GM21737 (cell line): Measurements from ENCODE around the gene OXT.
"Not testable (repeated sequence)": the region's sequence is repeated elsewhere in the genome, so short reads cannot be mapped to it uniquely, and the experiment has no call there.

ENCODE experiments used
- ATAC-seq: cut with Tn5 transposase; IDR thresholded peaks from one replicate; pipeline ENCODE4 v1.9.1; 2021; ENCODE audit warnings: mild to moderate bottlenecking, moderate library complexity; ENCODE audit not compliant: unreplicated experiment

OXT gene

GRCh38 chr20:3071610-3072529 is at the start of gene OXT:
TSS of gene OXT (plus strand) at chr20:3071620. CDS start at chr20:3071656, 36 bp downstream.
- no peak for ATAC-seq

DNA sequence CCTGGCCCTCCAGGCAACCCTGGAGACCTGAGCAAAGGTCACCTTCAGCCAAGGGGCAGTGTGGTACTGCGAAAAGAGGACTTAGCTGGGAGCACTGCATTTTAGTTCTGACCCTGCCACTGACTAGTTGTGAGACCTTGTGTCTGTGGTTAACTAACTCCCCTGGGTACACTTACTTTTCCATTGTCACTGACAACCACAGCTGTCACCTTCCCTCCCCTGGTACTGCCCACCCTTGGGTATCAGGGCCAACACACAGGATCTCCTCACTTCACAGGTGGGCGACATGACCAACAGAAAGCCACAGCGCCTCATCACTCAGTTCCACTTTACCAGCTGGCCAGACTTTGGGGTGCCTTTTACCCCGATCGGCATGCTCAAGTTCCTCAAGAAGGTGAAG is 49.6 kb upstream of the OXT start:
- no peak for ATAC-seq

GRCh38 chr20:3022559-3023490 is 48.6 kb upstream of the OXT start:
- ATAC-seq, result not testable (repeated sequence)

DNA sequence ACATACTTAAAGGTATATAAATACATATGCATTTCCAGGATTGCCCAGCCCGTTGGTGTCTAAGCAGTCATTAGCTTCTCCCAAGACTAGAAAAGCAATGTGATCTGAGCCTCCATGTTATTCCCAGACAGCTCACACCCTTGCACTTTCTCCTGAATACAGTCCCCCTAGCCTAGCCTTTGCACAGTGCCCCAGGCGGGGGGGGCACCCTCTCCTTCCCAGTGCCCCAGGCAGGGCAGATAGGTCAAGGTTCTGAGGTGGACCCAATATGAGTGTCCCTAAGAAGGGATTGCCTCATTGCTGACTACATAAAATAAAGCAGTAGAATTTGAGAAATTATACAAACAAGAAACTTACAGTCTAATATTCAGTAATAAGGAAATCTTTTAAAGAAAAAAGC is 43.4 kb upstream of the OXT start:
- ATAC-seq, result no peak

- ATAC-seq, result no peak
These were observed 39.8 kb upstream of the OXT start for GRCh38 chr20:3031524-3032147.

DNA sequence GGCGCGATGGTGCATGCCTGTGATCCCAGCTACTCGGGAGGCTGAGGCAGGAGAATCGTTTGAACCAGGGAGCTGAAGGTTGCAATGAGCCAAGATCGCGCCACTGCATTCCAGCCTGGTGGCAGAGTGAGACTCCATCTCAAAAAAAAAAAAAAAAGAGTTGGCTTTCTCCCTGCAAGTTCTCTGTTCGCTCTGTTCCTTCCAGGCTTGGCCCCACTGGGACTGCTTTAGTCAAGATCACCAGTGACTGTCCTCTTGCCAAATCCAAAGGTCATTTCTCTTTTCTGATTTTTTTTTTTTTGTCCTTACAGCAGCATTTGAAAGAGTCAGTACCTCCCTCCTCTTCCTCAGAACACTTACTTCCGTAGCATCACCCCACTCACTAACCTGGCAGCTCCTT is 38.8 kb upstream of the OXT start:
- ATAC-seq, result no peak

DNA sequence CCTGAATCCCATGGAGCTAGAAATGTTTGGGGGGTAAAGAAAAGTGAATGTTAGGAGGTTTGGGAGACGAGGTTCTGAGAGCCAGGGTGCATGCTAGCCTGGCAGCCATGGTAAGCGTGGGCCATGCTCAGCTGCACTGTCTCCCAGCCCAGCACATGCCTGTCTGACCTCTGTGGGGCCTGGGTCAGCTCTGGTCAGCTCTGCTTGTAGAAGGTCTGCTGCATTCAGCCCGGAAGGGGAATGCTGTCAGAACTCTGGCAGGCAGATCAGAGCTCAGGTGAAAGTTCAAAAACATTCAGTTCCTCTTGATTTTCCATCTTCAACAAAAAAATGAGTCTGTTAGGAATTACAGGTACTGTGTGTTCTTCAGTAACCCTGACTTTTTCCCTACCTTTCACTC is 33.8 kb upstream of the OXT start:
- no peak for ATAC-seq

GRCh38 chr20:3038454-3038853 is 33.0 kb upstream of the OXT start:
- no peak for ATAC-seq

DNA sequence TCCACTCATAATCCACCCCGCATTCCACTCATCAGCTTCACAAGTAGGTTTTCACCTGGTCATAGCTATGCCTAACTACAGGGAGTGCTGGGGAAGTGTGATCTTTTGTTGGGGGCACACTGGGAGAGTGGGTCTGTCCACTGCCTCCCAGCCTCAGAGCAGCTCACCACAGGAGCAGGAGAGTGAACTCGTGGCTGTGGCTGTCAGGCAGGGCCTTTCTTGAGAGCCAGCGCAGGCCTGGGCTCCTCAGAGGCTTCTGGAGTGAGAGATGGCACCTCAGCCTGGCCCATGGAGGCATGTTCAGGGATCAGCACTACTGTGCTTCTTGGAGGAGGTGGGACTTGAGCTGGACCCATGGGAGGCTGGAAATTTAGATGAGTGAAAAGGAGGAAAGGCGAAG is 32.0 kb upstream of the OXT start:
- no peak for ATAC-seq

GRCh38 chr20:3040086-3040485 is 31.3 kb upstream of the OXT start:
- no peak for ATAC-seq

- no peak for ATAC-seq
These were observed 29.5 kb upstream of the OXT start for GRCh38 chr20:3041854-3042409.

DNA sequence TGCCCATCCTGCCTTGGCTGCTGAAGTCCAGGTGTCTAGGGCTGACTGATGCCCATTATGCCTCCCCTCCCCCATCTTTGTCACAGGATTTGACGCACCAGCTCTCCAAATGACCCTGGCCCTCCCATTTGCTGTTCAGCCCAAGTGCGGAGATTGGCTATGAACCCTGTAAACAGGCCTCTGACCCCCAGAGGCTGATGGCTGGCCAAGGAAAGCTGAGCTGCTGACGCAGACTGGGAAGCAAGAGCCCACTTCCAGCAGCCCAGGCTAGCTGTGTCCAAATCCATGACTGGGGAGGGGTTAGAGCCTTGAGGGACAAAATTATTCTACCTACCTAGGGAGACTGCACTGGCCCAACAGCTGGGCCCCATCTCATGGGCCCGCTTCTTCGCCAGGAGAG is 28.8 kb upstream of the OXT start:
- ATAC-seq, result no peak

GRCh38 chr20:3043322-3043721 is 28.1 kb upstream of the OXT start, which contains the start of gene GNRH2:
TSS of gene GNRH2 (plus strand) at chr20:3043622. CDS start at chr20:3044415, 793 bp downstream.
- ATAC-seq, result no peak

DNA sequence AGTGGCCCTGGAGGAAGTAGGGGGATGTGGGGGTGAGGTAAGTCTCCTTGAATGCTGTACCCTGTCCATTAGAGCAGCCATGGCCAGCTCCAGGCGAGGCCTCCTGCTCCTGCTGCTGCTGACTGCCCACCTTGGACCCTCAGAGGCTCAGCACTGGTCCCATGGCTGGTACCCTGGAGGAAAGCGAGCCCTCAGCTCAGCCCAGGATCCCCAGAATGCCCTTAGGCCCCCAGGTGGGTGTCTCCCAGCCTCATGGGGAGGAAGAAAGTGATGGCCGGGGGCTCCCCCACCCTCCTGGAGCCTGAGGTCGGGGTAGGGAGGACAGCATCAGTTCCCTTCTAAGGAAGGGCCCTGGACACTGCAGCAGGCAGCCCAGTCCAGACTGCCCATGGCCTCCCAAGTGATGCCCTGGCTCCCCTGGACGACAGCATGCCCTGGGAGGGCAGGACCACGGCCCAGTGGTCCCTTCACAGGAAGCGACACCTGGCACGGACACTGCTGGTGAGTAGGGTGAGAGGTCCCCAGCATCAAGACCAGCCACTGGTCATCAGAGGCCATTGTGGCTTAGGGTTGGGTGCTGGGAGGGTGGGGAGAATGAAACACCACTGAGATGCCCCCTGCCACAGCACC is 27.0 kb upstream of the OXT start:
- ATAC-seq, result no peak

- ATAC-seq, result peak; percentile 36
These were observed 26.2 kb upstream of the OXT start for GRCh38 chr20:3045042-3045815.

DNA sequence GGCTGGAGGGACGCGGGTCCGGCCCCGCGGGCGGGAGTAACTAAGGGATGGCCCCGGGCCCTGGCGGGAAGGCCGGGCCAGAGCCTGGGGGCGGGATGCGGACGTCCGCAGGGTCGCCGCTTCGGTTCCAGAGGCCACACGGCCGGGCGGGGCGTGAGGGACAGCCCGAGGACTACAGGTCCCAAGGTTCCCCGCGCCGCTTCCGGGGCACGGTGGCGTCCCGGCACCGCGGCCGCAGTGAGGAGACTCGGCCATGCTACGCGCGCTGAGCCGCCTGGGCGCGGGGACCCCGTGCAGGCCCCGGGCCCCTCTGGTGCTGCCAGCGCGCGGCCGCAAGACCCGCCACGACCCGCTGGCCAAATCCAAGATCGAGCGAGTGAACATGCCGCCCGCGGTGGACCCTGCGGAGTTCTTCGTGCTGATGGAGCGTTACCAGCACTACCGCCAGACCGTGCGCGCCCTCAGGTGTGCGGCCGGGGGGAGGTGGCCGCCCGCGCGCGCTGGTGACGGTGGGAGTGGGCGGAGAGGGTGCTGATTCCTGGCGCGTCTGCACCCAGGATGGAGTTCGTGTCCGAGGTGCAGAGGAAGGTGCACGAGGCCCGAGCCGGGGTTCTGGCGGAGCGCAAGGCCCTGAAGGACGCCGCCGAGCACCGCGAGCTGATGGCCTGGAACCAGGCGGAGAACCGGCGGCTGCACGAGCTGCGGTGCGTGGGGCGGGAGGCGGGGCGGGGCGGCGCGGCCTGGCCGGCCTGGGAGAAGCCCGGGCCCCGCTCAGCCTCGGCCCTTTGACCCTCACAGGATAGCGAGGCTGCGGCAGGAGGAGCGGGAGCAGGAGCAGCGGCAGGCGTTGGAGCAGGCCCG is 25.4 kb upstream of the OXT start, which contains the start of gene MRPS26:
TSS of gene MRPS26 (plus strand) at position 237 of the 861 bp plus-strand sequence. CDS start at position 254, 17 bp downstream.
- ATAC-seq, result peak; percentile 89

DNA sequence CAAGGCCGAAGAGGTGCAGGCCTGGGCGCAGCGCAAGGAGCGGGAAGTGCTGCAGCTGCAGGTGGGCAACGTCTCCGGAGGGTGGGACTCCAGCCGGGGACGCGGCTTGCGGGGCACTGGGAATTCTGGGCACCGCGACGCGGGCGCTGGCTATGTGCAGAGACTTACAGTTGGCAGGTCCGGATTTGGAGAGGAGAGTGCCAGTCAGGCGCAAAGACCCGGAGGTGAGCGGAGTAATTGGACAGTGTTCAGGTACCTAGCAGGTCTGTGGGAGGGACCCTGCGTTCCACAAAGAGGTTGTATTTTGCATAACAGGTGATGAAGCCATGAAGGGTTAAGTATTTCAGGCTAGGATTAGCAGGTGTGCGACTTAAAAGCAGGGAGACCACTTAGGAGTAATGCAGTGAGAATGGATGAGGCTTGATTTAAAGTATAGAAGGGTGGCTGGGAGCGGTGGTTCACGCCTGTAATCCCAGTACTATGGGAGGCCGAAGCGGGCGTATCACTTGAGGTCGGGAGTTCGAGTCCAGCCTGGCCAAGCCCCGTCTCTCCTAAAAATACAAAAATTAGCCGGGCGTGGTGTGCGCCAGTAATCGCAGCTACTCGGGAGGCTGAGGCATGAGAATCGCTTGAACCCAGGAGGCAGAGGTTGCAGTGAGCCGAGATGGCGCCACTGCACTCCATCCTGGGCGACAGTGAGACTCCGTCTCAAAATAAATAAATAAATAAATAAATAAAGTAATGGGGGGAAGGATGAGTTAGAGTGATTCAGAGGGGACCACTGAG is 24.6 kb upstream of the OXT start:
- no peak for ATAC-seq
